Osteoblast (primary cell): ENCODE measurements around the gene FGF14. TPM values are rescaled to one million over a fixed set of nuclear protein-coding genes. Genes with fewer than 3 reads are reported as not detected.

Experiments
- DNase-seq: peaks from one replicate; pipeline ENCODE4 v3.0.0; 2011; ENCODE audit warnings: low spot score, mixed read lengths; ENCODE audit not compliant: insufficient read length; ENCODE audit errors: missing footprints
- H2AFZ ChIP-seq: 2 replicates; pipeline ENCODE4 v1.6.0; 2011; ENCODE audit warnings: mild to moderate bottlenecking, low read length
- H3K27ac ChIP-seq: 2 replicates; pipeline ENCODE4 v1.5.1; 2011; ENCODE audit warnings: mild to moderate bottlenecking, low read depth, low read length, moderate library complexity
- H3K27me3 ChIP-seq: 2 replicates; pipeline ENCODE4 v1.6.0; 2012; ENCODE audit warnings: mild to moderate bottlenecking, control low read depth, inconsistent platforms, low read length, moderate library complexity; ENCODE audit not compliant: insufficient read depth
- H3K36me3 ChIP-seq: 2 replicates; pipeline ENCODE4 v1.5.1; 2011; ENCODE audit warnings: mild to moderate bottlenecking, low read length, control low read depth, moderate library complexity; ENCODE audit not compliant: insufficient read depth
- H3K4me1 ChIP-seq: 2 replicates; pipeline ENCODE4 v1.5.1; 2011; ENCODE audit warnings: mild to moderate bottlenecking, low read length, control low read depth, moderate library complexity; ENCODE audit not compliant: insufficient read depth
- H3K4me2 ChIP-seq: 2 replicates; pipeline ENCODE4 v1.6.0; 2011; ENCODE audit warnings: mild to moderate bottlenecking, low read length; ENCODE audit not compliant: insufficient read depth
- H3K4me3 ChIP-seq: fragments of 200-600 bp; sonication (generic); 3 replicates; pipeline ENCODE4 v1.5.1; 2012; ENCODE audit warnings: mild to moderate bottlenecking, low read length, inconsistent platforms; ENCODE audit not compliant: insufficient read depth
- H3K79me2 ChIP-seq: 2 replicates; pipeline ENCODE4 v1.6.0; 2012; ENCODE audit warnings: mild to moderate bottlenecking, low read length, control low read depth, inconsistent platforms; ENCODE audit not compliant: insufficient read depth
- H3K9me3 ChIP-seq: 2 replicates; pipeline ENCODE4 v1.5.1; 2011; ENCODE audit warnings: low read depth, low read length, control low read depth
- H4K20me1 ChIP-seq: 2 replicates; pipeline ENCODE4 v1.6.0; 2012; ENCODE audit warnings: mild to moderate bottlenecking, low read length, control low read depth; ENCODE audit not compliant: insufficient read depth
- total RNA-seq: library from RNA; depleted of rRNA; stranded (reverse); fragments of >200 nt; gene quantifications from 2 replicates; pipeline ENCODE4 v1.2.3, GENCODE V29; 2012
- TF ChIP-seq, protein P1 (sequence below): IDR thresholded peaks from 2 replicates; pipeline ENCODE4 v1.5.1; 2011; ENCODE audit warnings: mild to moderate bottlenecking, low read depth, low read length, moderate library complexity; ENCODE audit errors: extremely low read depth

Gene FGF14
- total RNA-seq, 1 donor = under 0.01 TPM

DNA sequence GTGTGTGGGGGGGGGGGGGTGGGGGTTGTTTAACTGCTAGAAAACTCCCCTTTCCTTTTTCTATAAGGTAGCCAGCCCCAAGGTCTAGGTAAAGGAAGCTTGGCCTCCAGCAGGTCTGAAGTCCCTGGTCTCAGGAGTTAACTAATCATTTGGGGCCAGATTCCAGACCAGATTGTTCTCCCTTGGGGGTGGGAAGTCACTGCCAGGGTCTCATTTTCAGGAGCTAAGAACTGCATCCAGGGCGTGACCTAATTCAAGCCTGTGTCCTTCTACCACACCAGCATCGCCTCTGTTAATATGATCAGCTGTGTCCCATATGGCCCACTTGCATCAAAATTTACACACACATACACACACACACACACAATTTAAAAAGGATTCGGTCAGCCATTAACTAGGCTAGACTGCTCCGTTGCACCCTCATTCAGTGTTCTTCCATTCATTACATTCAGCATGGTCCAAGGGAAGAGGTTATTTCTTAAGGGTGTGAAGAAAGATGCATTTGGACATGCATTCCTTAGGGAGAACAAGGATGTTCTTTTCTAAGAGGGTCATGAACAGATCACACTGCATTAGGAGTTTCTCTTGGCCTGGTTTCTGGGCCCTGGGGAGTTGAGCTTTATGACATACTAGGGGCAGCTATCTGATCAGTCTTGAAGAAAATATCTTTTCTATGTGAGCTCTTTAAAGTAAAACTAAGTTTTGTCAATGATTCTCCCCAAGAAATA is 91.0 kb downstream of the FGF14 start:
- Histone ChIP-seq H3K27ac (no peak overlapping the region), H3K79me2 (no peaks in the 10 kb centered on the region), H3K4me3 (no peak overlapping the region), H3K4me1 (no peaks in the 10 kb centered on the region), H3K4me2 (no peak overlapping the region), H3K36me3 (no peaks in the 10 kb centered on the region), H4K20me1 (no peaks in the 10 kb centered on the region), H3K9me3 (no peaks in the 10 kb centered on the region), H3K27me3 (no peaks in the 10 kb centered on the region), H2AFZ (no peak overlapping the region)
- no peak for DNase-seq
- TF ChIP-seq, protein P1, sequence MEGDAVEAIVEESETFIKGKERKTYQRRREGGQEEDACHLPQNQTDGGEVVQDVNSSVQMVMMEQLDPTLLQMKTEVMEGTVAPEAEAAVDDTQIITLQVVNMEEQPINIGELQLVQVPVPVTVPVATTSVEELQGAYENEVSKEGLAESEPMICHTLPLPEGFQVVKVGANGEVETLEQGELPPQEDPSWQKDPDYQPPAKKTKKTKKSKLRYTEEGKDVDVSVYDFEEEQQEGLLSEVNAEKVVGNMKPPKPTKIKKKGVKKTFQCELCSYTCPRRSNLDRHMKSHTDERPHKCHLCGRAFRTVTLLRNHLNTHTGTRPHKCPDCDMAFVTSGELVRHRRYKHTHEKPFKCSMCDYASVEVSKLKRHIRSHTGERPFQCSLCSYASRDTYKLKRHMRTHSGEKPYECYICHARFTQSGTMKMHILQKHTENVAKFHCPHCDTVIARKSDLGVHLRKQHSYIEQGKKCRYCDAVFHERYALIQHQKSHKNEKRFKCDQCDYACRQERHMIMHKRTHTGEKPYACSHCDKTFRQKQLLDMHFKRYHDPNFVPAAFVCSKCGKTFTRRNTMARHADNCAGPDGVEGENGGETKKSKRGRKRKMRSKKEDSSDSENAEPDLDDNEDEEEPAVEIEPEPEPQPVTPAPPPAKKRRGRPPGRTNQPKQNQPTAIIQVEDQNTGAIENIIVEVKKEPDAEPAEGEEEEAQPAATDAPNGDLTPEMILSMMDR = no peak

DNA sequence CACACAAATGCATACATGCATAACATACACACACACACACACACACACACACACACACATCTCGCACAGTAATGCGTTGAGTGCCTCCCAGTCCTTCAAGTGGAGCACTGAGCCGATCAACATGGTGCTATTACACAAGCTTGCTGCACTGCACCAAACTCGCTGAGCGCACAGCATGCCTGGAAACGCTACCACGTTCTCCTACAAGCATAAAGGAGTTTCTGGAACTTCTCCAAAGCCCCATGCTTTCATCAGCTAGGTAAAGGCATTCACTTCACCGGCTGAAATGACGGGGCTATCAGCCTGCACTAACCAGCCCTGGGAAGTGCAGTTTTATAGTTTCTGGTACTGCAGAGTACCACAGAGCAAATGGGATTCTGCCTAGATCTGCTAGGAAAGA is 92.7 kb downstream of the FGF14 start:
- Histone ChIP-seq H2AFZ (no peak overlapping the region), H3K9me3 (no peaks in the 10 kb centered on the region), H3K36me3 (no peaks in the 10 kb centered on the region), H3K79me2 (no peaks in the 10 kb centered on the region), H3K4me3 (no peak overlapping the region), H4K20me1 (no peaks in the 10 kb centered on the region), H3K4me2 (no peak overlapping the region), H3K27ac (no peak overlapping the region), H3K4me1 (no peaks in the 10 kb centered on the region), H3K27me3 (no peaks in the 10 kb centered on the region)
- no peak for DNase-seq
- TF ChIP-seq, protein P1 = no peak

DNA sequence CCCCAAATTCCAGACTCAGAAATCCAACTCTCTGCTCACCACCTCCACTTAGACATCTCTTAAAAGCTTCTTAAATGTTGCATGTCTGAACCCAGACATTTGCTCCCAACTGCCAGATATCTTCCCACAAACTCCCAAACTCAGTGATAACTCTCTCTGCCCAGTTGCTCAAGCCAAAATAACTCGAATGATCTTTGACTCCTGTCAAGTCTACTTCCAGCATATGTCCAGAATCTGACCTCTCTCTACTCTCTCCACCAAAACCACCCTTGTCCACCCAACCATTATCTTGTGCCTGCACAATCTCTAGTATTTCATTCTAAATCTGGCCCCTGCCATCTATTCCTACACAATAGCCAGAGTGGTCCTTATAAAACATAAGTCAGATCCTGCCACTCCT is 99.3 kb downstream of the FGF14 start:
- H3K9me3 ChIP-seq = no peaks in the 10 kb centered on the region
- H3K27me3 ChIP-seq = no peaks in the 10 kb centered on the region
- no peaks in the 10 kb centered on the region for H3K4me1 ChIP-seq
- no peak overlapping the region for H2AFZ ChIP-seq
- TF ChIP-seq, protein P1 = no peak
- DNase-seq = no peak
- no peaks in the 10 kb centered on the region for H4K20me1 ChIP-seq
- no peak overlapping the region for H3K4me2 ChIP-seq
- H3K4me3 ChIP-seq = no peak overlapping the region
- H3K79me2 ChIP-seq = no peaks in the 10 kb centered on the region
- H3K27ac ChIP-seq = no peak overlapping the region
- no peaks in the 10 kb centered on the region for H3K36me3 ChIP-seq

DNA sequence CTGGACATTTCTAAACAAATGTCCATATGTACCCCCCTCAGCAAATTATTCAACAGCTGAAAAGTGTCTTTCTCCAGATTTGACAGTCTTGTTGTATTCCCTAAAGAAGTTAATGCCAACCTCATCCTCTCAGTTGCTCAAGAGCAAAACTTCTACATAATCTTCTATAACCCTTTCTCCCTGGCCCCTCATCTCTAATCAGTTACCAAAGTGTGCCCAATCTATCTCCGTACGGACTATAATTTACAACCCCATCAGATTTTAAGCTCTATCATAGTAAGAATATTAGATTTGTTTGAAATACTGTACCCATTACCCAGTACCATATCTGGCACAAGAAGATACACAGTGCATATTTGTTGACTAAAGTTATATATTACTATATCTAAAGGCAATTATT is 101.5 kb downstream of the FGF14 start:
- Histone ChIP-seq H3K4me1 (no peaks in the 10 kb centered on the region), H3K4me3 (no peak overlapping the region), H3K9me3 (no peaks in the 10 kb centered on the region), H3K27me3 (no peaks in the 10 kb centered on the region), H3K36me3 (no peaks in the 10 kb centered on the region), H3K79me2 (no peaks in the 10 kb centered on the region), H4K20me1 (no peaks in the 10 kb centered on the region), H3K4me2 (no peak overlapping the region), H3K27ac (no peak overlapping the region), H2AFZ (no peak overlapping the region)
- DNase-seq = no peak
- TF ChIP-seq, protein P1 = no peak
